CD8-positive, alpha-beta memory T cell (primary cell): ENCODE measurements around the gene CDK6. TPM values are rescaled to one million over a fixed set of nuclear protein-coding genes. Genes with fewer than 3 reads are reported as not detected.

Experiments
- CTCF ChIA-PET: fragments of 350-600 bp; sonication (Branson Sonifier 250); formaldehyde crosslinking; loops from one replicate; lab custom pipeline; 2021; ENCODE audit warnings: antibody characterized with exemption; lab: Charles Lee
- POLR2A ChIA-PET: fragments of 350-600 bp; sonication (Branson Sonifier 250); formaldehyde crosslinking; loops from one replicate; lab custom pipeline; 2021; ENCODE audit warnings: antibody characterized with exemption; lab: Charles Lee
- DNase-seq, 5 donors: peaks; one replicate each; pipeline versions ENCODE4 v3.0.0 to v3.0.0-alpha.2; 2020 to 2022; ENCODE audit warnings: mixed read lengths in 1 of 5
- H3K27ac ChIP-seq: one replicate; pipeline ENCODE4 v1.7.0; 2013; ENCODE audit warnings: low read depth, mild to moderate bottlenecking, low read length, moderate library complexity
- H3K27me3 ChIP-seq: 2 replicates; pipeline ENCODE4 v1.7.0; 2013; ENCODE audit warnings: low read length, mild to moderate bottlenecking; ENCODE audit not compliant: insufficient read depth, poor library complexity, severe bottlenecking
- H3K36me3 ChIP-seq: 2 replicates; pipeline ENCODE4 v1.7.0; 2013; ENCODE audit warnings: mild to moderate bottlenecking, low read length, moderate library complexity; ENCODE audit not compliant: insufficient read depth
- H3K4me1 ChIP-seq: 2 replicates; pipeline ENCODE4 v1.7.0; 2013; ENCODE audit warnings: mild to moderate bottlenecking, low read length, moderate library complexity; ENCODE audit not compliant: insufficient read depth
- H3K4me3 ChIP-seq: 2 replicates; pipeline ENCODE4 v1.7.0; 2013; ENCODE audit warnings: mild to moderate bottlenecking, low read length
- H3K9me3 ChIP-seq: 2 replicates; pipeline ENCODE4 v1.7.0; 2013; ENCODE audit warnings: mild to moderate bottlenecking, low read length
- H3K27ac Mint-ChIP-seq, 8 donors: one replicate each; pipeline ENCODE4 v1.8.0; 2020 to 2021; ENCODE audit warnings: mixed read lengths in 8 of 8, mild to moderate bottlenecking in 6 of 8, inconsistent platforms in 3 of 8, moderate library complexity in 3 of 8
- H3K27me3 Mint-ChIP-seq, 2 donors: one replicate each; pipeline ENCODE4 v1.8.0; 2020 to 2021; ENCODE audit warnings: mixed read lengths in 2 of 2, mild to moderate bottlenecking in 1 of 2, moderate library complexity in 1 of 2
- H3K36me3 Mint-ChIP-seq, 3 donors: one replicate each; pipeline ENCODE4 v1.8.0; 2020 to 2021; ENCODE audit warnings: mixed read lengths in 3 of 3, inconsistent platforms in 1 of 3, mild to moderate bottlenecking in 1 of 3
- H3K4me1 Mint-ChIP-seq, 3 donors: one replicate each; pipeline ENCODE4 v1.8.0; 2020 to 2021; ENCODE audit warnings: mixed read lengths in 3 of 3, inconsistent platforms in 1 of 3, mild to moderate bottlenecking in 1 of 3
- H3K4me3 Mint-ChIP-seq, 7 donors: one replicate each; pipeline ENCODE4 v1.8.0; 2020 to 2021; ENCODE audit warnings: mixed read lengths in 7 of 7, mild to moderate bottlenecking in 6 of 7, moderate library complexity in 4 of 7, inconsistent platforms in 2 of 7
- H3K9me3 Mint-ChIP-seq, 5 donors: one replicate each; pipeline ENCODE4 v1.8.0; 2020 to 2022; ENCODE audit warnings: mixed read lengths in 5 of 5, mild to moderate bottlenecking in 3 of 5, moderate library complexity in 2 of 5, inconsistent platforms in 1 of 5
- polyA plus RNA-seq: library from polyadenylated mRNA; unstranded; fragments of 300-500 nt; fragmentation: Illumina TruSeq; gene quantifications from one replicate; pipeline ENCODE4 v1.2.3, GENCODE V29; 2021
- total RNA-seq, 2 experiments: library from RNA; stranded (reverse); gene quantifications; one replicate each; pipeline ENCODE4 v1.2.3, GENCODE V29; 2021

CDK6 gene
- total and polyA plus RNA-seq, 3 experiments from 2014 or later: 20.7 to 235 (median 231) TPM

DNA sequence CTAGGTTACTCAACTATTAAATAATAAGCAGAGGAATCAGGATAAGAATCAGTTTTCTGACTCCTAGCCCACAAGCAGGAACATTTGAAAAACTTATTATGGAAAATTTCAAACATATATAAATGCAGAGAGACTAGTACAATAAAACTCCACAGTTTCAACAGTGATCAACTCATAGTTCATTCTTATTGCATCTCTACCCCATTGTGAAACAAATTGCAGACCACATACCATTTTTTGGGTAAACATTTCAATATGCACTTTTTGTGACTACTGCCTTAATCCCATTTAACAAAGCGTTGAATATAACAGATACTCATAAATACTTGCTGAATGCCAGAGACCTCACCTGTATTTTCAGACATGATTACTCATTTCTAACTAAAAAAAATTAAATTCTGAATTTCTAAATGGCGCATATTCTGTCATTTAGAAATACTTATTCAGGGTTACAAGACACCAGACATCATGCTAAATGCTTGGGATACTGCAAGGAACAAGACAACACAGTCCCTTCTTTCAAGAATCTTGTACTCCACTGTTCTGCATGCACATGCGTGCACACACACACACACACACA lies 11.4 kb downstream of the CDK6 start:
- CTCF ChIA-PET: interaction anchor here (5.3 kb wide), 1 partner anchor 8 kb away, joined by 31 read pairs; no protein-coding TSS in a partner anchor
- Histone ChIP-seq H3K4me1 (peaks cover 37% of the 10 kb centered on the region), H3K27me3 (no peaks in the 10 kb centered on the region), H3K36me3 (no peaks in the 10 kb centered on the region), H3K9me3 (no peaks in the 10 kb centered on the region), H3K27ac (no peak overlapping the region), H3K4me3 (no peak overlapping the region)
- no peak for DNase-seq
- Mint-ChIP-seq H3K9me3 (peaks cover 0 to 4% (median 1%) of the 10 kb centered on the region in 5 donors), H3K36me3 (peaks cover 4 to 12% (median 7%) of the 10 kb centered on the region in 3 donors), H3K27me3 (no peaks in the 10 kb centered on the region), H3K4me1 (peaks cover 51 to 87% (median 87%) of the 10 kb centered on the region in 3 donors), H3K27ac (no peak overlapping the region), H3K4me3 (no peak overlapping the region)
- POLR2A ChIA-PET: no interaction called here

GRCh38 chr7:92824450-92824849 lies 11.9 kb downstream of the CDK6 start:
- Mint-ChIP-seq H3K27me3 (no peaks in the 10 kb centered on the region), H3K27ac (no peak overlapping the region), H3K9me3 (peaks cover 0 to 9% (median 5%) of the 10 kb centered on the region in 5 donors), H3K4me1 (peaks cover 53 to 87% (median 86%) of the 10 kb centered on the region in 3 donors), H3K4me3 (no peak overlapping the region), H3K36me3 (peaks cover 7 to 14% (median 11%) of the 10 kb centered on the region in 3 donors)
- no peak for DNase-seq
- H3K36me3 ChIP-seq: no peaks in the 10 kb centered on the region
- POLR2A ChIA-PET: no interaction called here
- no peaks in the 10 kb centered on the region for H3K27me3 ChIP-seq
- no peaks in the 10 kb centered on the region for H3K9me3 ChIP-seq
- H3K27ac ChIP-seq: no peak overlapping the region
- no peak overlapping the region for H3K4me3 ChIP-seq
- peaks cover 31% of the 10 kb centered on the region for H3K4me1 ChIP-seq
- CTCF ChIA-PET: interaction anchor here (5.3 kb wide), 1 partner anchor 9 kb away, joined by 31 read pairs; no protein-coding TSS in a partner anchor

- POLR2A ChIA-PET: interaction anchor here (0.8 kb wide), 1 partner anchor 56 kb away, joined by 5 read pairs; no protein-coding TSS in a partner anchor
- H3K27ac ChIP-seq: no peak overlapping the region
Observed at GRCh38 chr7:92823042-92823441, 13.3 kb downstream of the CDK6 start.

DNA sequence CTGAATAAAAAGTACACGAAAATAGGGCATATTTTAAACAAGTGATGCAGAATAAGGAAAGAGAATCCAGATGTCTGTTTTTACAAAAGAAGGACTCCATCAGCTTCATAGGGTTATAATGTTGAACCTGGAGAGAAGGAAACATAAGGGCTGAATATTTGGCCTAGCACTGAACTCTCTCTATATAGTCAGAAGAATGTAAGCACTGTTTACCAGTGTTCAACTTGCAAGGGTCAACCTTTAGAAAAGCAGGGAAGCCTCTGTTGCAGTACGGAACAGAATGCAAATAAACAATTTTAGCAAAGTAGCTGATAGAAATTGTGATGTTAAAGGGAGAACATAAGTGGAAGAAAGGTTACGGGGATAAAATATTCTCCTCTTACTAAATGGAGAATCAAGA lies 16.2 kb downstream of the CDK6 start:
- peak overlapping the region in 2 of 8 donors; percentile 14 to 77 for H3K27ac Mint-ChIP-seq
- H3K36me3 Mint-ChIP-seq: peaks cover 6 to 20% (median 16%) of the 10 kb centered on the region in 3 donors
- Histone ChIP-seq H3K4me3 (no peak overlapping the region), H3K9me3 (peaks cover 4% of the 10 kb centered on the region), H3K27me3 (no peaks in the 10 kb centered on the region), H3K4me1 (peaks cover 9% of the 10 kb centered on the region), H3K36me3 (no peaks in the 10 kb centered on the region), H3K27ac (no peak overlapping the region)
- no peaks in the 10 kb centered on the region for H3K27me3 Mint-ChIP-seq
- H3K9me3 Mint-ChIP-seq: peaks cover 0 to 29% (median 12%) of the 10 kb centered on the region in 5 donors
- POLR2A ChIA-PET: no interaction called here
- H3K4me1 Mint-ChIP-seq: peaks cover 51 to 78% (median 78%) of the 10 kb centered on the region in 3 donors
- no peak for DNase-seq
- peak overlapping the region in 1 of 7 donors; percentile 12 for H3K4me3 Mint-ChIP-seq
- CTCF ChIA-PET: interaction anchor here (5.3 kb wide), 1 partner anchor 13 kb away, joined by 31 read pairs; no protein-coding TSS in a partner anchor

More at GRCh38 chr7:92823042-92823441, 13.3 kb downstream of the CDK6 start:
- no peaks in the 10 kb centered on the region for H3K27me3 Mint-ChIP-seq
- Histone ChIP-seq H3K27me3 (no peaks in the 10 kb centered on the region), H3K9me3 (no peaks in the 10 kb centered on the region), H3K36me3 (no peaks in the 10 kb centered on the region), H3K4me3 (no peak overlapping the region), H3K4me1 (peaks cover 27% of the 10 kb centered on the region)
- H3K36me3 Mint-ChIP-seq: peaks cover 7 to 13% (median 12%) of the 10 kb centered on the region in 3 donors
- H3K4me3 Mint-ChIP-seq: peak overlapping the region in 1 of 7 donors; percentile 26
- CTCF ChIA-PET: interaction anchor here (0.7 to 5.3 kb wide), 4 partner anchors 10 to 294 kb away, joined by 3 to 31 read pairs (median 3); partner anchors contain the start of gene RBM48
- H3K27ac Mint-ChIP-seq: peak overlapping the region in 2 of 8 donors; percentile 14 to 30
- no peak for DNase-seq
- peaks cover 56 to 87% (median 87%) of the 10 kb centered on the region in 3 donors for H3K4me1 Mint-ChIP-seq
- peaks cover 0 to 14% (median 5%) of the 10 kb centered on the region in 5 donors for H3K9me3 Mint-ChIP-seq

GRCh38 chr7:92817398-92817797 lies 19.0 kb downstream of the CDK6 start:
- ChIA-PET CTCF (interaction anchor here (1.5 to 3.3 kb wide), 2 partner anchors 16 to 19 kb away, joined by 4 to 19 read pairs; partner anchors contain the start of gene CDK6), POLR2A (no interaction called here)
- H3K27ac ChIP-seq: no peak overlapping the region
- no peak overlapping the region for H3K4me3 ChIP-seq
- Mint-ChIP-seq H3K36me3 (peaks cover 5 to 20% (median 16%) of the 10 kb centered on the region in 3 donors), H3K4me1 (peaks cover 52 to 81% (median 77%) of the 10 kb centered on the region in 3 donors), H3K4me3 (no peak overlapping the region), H3K27ac (no peak overlapping the region), H3K27me3 (no peaks in the 10 kb centered on the region), H3K9me3 (peaks cover 0 to 29% (median 12%) of the 10 kb centered on the region in 5 donors)
- no peaks in the 10 kb centered on the region for H3K36me3 ChIP-seq
- no peaks in the 10 kb centered on the region for H3K27me3 ChIP-seq
- no peak for DNase-seq
- peaks cover 16% of the 10 kb centered on the region for H3K4me1 ChIP-seq
- peaks cover 4% of the 10 kb centered on the region for H3K9me3 ChIP-seq

DNA sequence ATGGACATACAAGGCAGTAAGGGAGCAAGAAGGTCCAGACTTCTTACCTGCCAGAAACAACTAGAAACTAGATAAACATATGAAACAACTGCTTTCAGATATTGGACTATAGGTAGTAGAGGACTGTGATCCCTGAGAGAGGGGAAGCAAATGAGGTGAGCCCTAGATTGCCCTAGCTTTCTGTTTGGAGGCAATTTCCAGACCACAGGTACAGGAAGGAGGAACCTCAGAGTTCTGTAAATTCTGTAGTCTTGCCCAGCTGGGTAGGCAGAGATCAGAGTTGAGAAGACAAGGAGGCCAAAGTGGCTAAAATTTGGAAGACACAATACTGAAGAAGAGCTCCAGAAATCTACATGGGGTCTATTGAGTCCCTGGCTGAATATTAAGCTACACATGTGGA lies 21.0 kb downstream of the CDK6 start:
- Mint-ChIP-seq H3K9me3 (peaks cover 0 to 29% (median 12%) of the 10 kb centered on the region in 5 donors), H3K27ac (peak overlapping the region in 3 of 8 donors; percentile 21 to 32 (median 29)), H3K4me3 (no peak overlapping the region), H3K36me3 (peaks cover 5 to 20% (median 16%) of the 10 kb centered on the region in 3 donors), H3K4me1 (peaks cover 55 to 77% (median 76%) of the 10 kb centered on the region in 3 donors), H3K27me3 (no peaks in the 10 kb centered on the region)
- H3K27ac ChIP-seq: no peak overlapping the region
- H3K27me3 ChIP-seq: no peaks in the 10 kb centered on the region
- no peak for DNase-seq
- ChIA-PET POLR2A (no interaction called here), CTCF (interaction anchor here (0.7 to 3.3 kb wide), 2 partner anchors 17 to 18 kb away, joined by 8 to 19 read pairs; no protein-coding TSS in a partner anchor)
- H3K4me3 ChIP-seq: no peak overlapping the region
- peaks cover 4% of the 10 kb centered on the region for H3K9me3 ChIP-seq
- peaks cover 16% of the 10 kb centered on the region for H3K4me1 ChIP-seq
- H3K36me3 ChIP-seq: no peaks in the 10 kb centered on the region

GRCh38 chr7:92813390-92814024 lies 22.9 kb downstream of the CDK6 start:
- peaks cover 28% of the 10 kb centered on the region for H3K4me1 ChIP-seq
- no peaks in the 10 kb centered on the region for H3K27me3 Mint-ChIP-seq
- H3K36me3 ChIP-seq: no peaks in the 10 kb centered on the region
- peak overlapping the region in 5 of 7 donors; percentile 17 to 69 (median 29) for H3K4me3 Mint-ChIP-seq
- peak overlapping the region in 6 of 8 donors; percentile 20 to 75 (median 58) for H3K27ac Mint-ChIP-seq
- H3K9me3 Mint-ChIP-seq: peaks cover 0 to 15% (median 8%) of the 10 kb centered on the region in 5 donors
- H3K9me3 ChIP-seq: peaks cover 4% of the 10 kb centered on the region
- peaks cover 0 to 14% (median 7%) of the 10 kb centered on the region in 3 donors for H3K36me3 Mint-ChIP-seq
- H3K4me3 ChIP-seq: no peak overlapping the region
- no peak overlapping the region for H3K27ac ChIP-seq
- peaks cover 60 to 75% (median 74%) of the 10 kb centered on the region in 3 donors for H3K4me1 Mint-ChIP-seq
- ChIA-PET CTCF (interaction anchor here (0.9 to 6.2 kb wide), 3 partner anchors 10 to 19 kb away, joined by 3 to 46 read pairs (median 8); no protein-coding TSS in a partner anchor), POLR2A (interaction anchor here (0.9 kb wide), 1 partner anchor 19 kb away, joined by 4 read pairs; no protein-coding TSS in a partner anchor)
- no peaks in the 10 kb centered on the region for H3K27me3 ChIP-seq
- DNase-seq: peak in 2 of 5 donors; percentile 9 to 52
